ENCODE measurements around the gene TBPL1. TPM values are rescaled to one million over a fixed set of nuclear protein-coding genes. Genes with fewer than 3 reads are reported as not detected.

The TBPL1 gene
- total and polyA plus RNA-seq, 2 donors (not counting 1 experiment from before 2014, with no cell fraction given): 23.3 to 29.6 TPM

- H3K4me3 Mint-ChIP-seq: no peak overlapping the region
- H3K4me1 Mint-ChIP-seq: peaks cover 12% of the 10 kb centered on the region
- peaks cover 3% of the 10 kb centered on the region for H3K27me3 Mint-ChIP-seq
- H3K9me3 ChIP-seq (ENCODE audit: control extremely low read depth in 1 of 3, control insufficient read depth in 2 of 3, insufficient read depth in 1 of 3, low read length in 2 of 3): no peaks in the 10 kb centered on the region
- H3K36me3 ChIP-seq (replicated peaks in 1 of 2; ENCODE audit: control extremely low read depth in 1 of 2, control insufficient read depth in 1 of 2, extremely low read depth in 1 of 2, insufficient read depth in 2 of 2, low read length in 1 of 2): no peaks in the 10 kb centered on the region
- TF ChIP-seq, protein P1, sequence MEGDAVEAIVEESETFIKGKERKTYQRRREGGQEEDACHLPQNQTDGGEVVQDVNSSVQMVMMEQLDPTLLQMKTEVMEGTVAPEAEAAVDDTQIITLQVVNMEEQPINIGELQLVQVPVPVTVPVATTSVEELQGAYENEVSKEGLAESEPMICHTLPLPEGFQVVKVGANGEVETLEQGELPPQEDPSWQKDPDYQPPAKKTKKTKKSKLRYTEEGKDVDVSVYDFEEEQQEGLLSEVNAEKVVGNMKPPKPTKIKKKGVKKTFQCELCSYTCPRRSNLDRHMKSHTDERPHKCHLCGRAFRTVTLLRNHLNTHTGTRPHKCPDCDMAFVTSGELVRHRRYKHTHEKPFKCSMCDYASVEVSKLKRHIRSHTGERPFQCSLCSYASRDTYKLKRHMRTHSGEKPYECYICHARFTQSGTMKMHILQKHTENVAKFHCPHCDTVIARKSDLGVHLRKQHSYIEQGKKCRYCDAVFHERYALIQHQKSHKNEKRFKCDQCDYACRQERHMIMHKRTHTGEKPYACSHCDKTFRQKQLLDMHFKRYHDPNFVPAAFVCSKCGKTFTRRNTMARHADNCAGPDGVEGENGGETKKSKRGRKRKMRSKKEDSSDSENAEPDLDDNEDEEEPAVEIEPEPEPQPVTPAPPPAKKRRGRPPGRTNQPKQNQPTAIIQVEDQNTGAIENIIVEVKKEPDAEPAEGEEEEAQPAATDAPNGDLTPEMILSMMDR (IDR thresholded peaks at IDR 0.05): no peak
- no peak for TF ChIP-seq EZH2 (IDR thresholded peaks at IDR 0.05; ENCODE audit: borderline replicate concordance, insufficient read depth, low read depth, low read length, poor library complexity, severe bottlenecking)
- H3K9me3 Mint-ChIP-seq (ENCODE audit: insufficient read depth): no peaks in the 10 kb centered on the region
- H3K9ac ChIP-seq (ENCODE audit: low read length): no peak overlapping the region
- no peak overlapping the region for H3K27ac ChIP-seq (ENCODE audit: low read length in 2 of 2)
- 77% methylated on average over 4 of the region's 4 CpGs for WGBS (ENCODE audit: insufficient coverage)
- DNase-seq: no peak
- peaks cover 6 to 9% of the 10 kb centered on the region in 2 donors for H3K4me1 ChIP-seq (ENCODE audit: control insufficient read depth in 2 of 2, insufficient read depth in 2 of 2, low read length in 2 of 2)
- ChIA-PET POLR2A (no interaction called here), CTCF (no interaction called here)
- H3K27ac Mint-ChIP-seq: no peak overlapping the region
- H3K27me3 ChIP-seq (replicated peaks in 1 of 4; ENCODE audit: control extremely low read depth in 1 of 4, control insufficient read depth in 3 of 4, insufficient read depth in 4 of 4, low read length in 3 of 4): peaks cover 0 to 2% (median 0%) of the 10 kb centered on the region in 4 experiments
- no peak overlapping the region for H2AFZ ChIP-seq (ENCODE audit: insufficient read depth, low read depth, low read length, poor library complexity, severe bottlenecking)
- no peaks in the 10 kb centered on the region for H3K79me2 ChIP-seq (ENCODE audit: control insufficient read depth, insufficient read depth, low read length)
- no peak overlapping the region for H3K4me3 ChIP-seq (ENCODE audit: control extremely low read depth in 1 of 5, extremely low read depth in 1 of 5, insufficient read depth in 1 of 5, low read depth in 2 of 5, low read length in 4 of 5)
- intact Hi-C loops (cut with micrococcal nuclease): no loop called here
- no peak overlapping the region for H3K4me2 ChIP-seq (replicated peaks; ENCODE audit: low read depth, low read length, poor library complexity, severe bottlenecking)
- no peak for ATAC-seq (ENCODE audit: low read depth)
- no peaks in the 10 kb centered on the region for H4K20me1 ChIP-seq (ENCODE audit: control insufficient read depth, insufficient read depth, low read length, poor library complexity, severe bottlenecking)
Observed at GRCh38 chr6:134020543-134020942, 67.5 kb downstream of the TBPL1 start.

GRCh38 chr6:134020968-134021367 is 67.9 kb downstream of the TBPL1 start:
- POLR2A ChIA-PET: no interaction called here
- Mint-ChIP-seq H3K4me3 (no peak overlapping the region), H3K9me3 (ENCODE audit: insufficient read depth) (no peaks in the 10 kb centered on the region), H3K27ac (no peak overlapping the region), H3K27me3 (peaks cover 3% of the 10 kb centered on the region), H3K4me1 (peaks cover 12% of the 10 kb centered on the region)
- Histone ChIP-seq H3K36me3 (replicated peaks in 1 of 2; ENCODE audit: control extremely low read depth in 1 of 2, control insufficient read depth in 1 of 2, extremely low read depth in 1 of 2, insufficient read depth in 2 of 2, low read length in 1 of 2) (no peaks in the 10 kb centered on the region), H3K9ac (ENCODE audit: low read length) (no peak overlapping the region), H3K4me2 (replicated peaks; ENCODE audit: low read depth, low read length, poor library complexity, severe bottlenecking) (no peak overlapping the region), H4K20me1 (ENCODE audit: control insufficient read depth, insufficient read depth, low read length, poor library complexity, severe bottlenecking) (no peaks in the 10 kb centered on the region), H3K27ac (ENCODE audit: low read length in 2 of 2) (no peak overlapping the region), H3K9me3 (ENCODE audit: control extremely low read depth in 1 of 3, control insufficient read depth in 2 of 3, insufficient read depth in 1 of 3, low read length in 2 of 3) (no peaks in the 10 kb centered on the region), H2AFZ (ENCODE audit: insufficient read depth, low read depth, low read length, poor library complexity, severe bottlenecking) (no peak overlapping the region), H3K79me2 (ENCODE audit: control insufficient read depth, insufficient read depth, low read length) (no peaks in the 10 kb centered on the region), H3K4me1 (ENCODE audit: control insufficient read depth in 2 of 2, insufficient read depth in 2 of 2, low read length in 2 of 2) (peaks cover 6 to 9% of the 10 kb centered on the region in 2 donors), H3K27me3 (replicated peaks in 1 of 4; ENCODE audit: control extremely low read depth in 1 of 4, control insufficient read depth in 3 of 4, insufficient read depth in 4 of 4, low read length in 3 of 4) (peaks cover 0 to 2% (median 0%) of the 10 kb centered on the region in 4 experiments), H3K4me3 (ENCODE audit: control extremely low read depth in 1 of 5, extremely low read depth in 1 of 5, insufficient read depth in 1 of 5, low read depth in 2 of 5, low read length in 4 of 5) (no peak overlapping the region)
- CTCF ChIA-PET: interaction anchor here (1.0 kb wide), 1 partner anchor 97 kb away, joined by 3 read pairs; no protein-coding TSS in a partner anchor
- WGBS (ENCODE audit: insufficient coverage): no CpG with 5 or more reads among the region's 4 CpGs
- no peak for DNase-seq
- intact Hi-C loops (cut with micrococcal nuclease): no loop called here
- no peak for TF ChIP-seq EZH2 (IDR thresholded peaks at IDR 0.05; ENCODE audit: borderline replicate concordance, insufficient read depth, low read depth, low read length, poor library complexity, severe bottlenecking)
- TF ChIP-seq, protein P1 (IDR thresholded peaks at IDR 0.05): no peak
- ATAC-seq (ENCODE audit: low read depth): no peak

Data from B cell (primary cell).